GM18499 (cell line): ENCODE measurements around the gene ZNF8.
"Not testable (repeated sequence)": the region's sequence is repeated elsewhere in the genome, so short reads cannot be mapped to it uniquely, and the experiment has no call there.

Experiments used
- ATAC-seq: cut with Tn5 transposase; IDR thresholded peaks from one replicate; pipeline ENCODE4 v1.9.1; 2021; ENCODE audit warnings: moderate number of reproducible peaks; ENCODE audit not compliant: insufficient read depth, unreplicated experiment

ZNF8 gene

GRCh38 chr19:58278541-58279041 is at the start of gene ZNF8:
Gene ZNF8 (plus strand): TSS chr19:58278955. CDS start chr19:58279082, 127 bp downstream.
- peak; percentile 81 for ATAC-seq

DNA sequence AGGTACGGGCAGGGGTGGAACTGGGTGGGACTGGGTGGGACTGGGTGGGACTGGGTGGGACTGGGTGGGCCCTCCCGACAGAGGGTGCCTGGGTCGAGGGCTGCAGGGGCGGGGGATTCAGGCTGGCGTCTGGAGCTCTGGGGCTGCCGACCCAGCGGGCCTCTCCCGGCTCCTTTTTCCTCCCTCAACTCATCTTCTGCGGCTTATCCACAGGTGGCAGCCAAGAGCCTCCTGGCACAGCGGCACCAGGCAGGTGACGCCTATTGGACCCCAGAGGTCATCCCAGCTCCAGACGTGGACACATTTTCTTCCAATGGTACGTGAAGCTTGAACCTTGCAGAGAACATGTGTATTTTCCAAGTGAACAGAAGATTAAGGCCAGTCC is 49.5 kb upstream of the ZNF8 start:
- no peak for ATAC-seq

- no peak for ATAC-seq
Observed at GRCh38 chr19:58237324-58237723, 41.4 kb upstream of the ZNF8 start.

GRCh38 chr19:58243351-58243750 is 35.4 kb upstream of the ZNF8 start:
- no peak for ATAC-seq

GRCh38 chr19:58248886-58249285 is 29.9 kb upstream of the ZNF8 start:
- no peak for ATAC-seq

DNA sequence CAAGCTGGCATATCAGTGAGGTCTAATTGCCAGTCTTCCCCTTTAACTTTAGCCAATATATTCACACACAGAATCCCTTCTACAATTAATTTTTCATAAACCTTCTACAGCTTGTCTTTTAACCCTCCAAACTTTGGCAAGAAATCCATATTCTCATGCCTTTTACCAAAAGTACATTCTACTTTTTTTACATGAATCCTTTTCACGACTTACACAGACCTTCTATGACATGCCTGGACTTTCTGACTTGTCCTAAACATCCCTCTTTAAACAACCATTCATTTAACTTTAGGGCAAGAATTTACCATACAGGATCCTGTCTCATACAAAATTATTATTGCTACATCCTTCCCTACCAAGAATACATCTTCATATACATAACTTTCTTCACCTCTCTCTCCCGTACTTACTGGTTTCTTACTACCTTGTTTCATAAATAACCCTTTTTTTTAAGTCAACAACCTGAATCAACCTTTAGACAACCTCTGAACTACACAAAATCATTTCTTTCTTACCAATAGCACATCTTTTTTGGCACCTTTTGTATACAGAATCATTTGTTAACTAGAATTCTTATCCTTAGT is 26.6 kb upstream of the ZNF8 start:
- no peak for ATAC-seq

- not testable (repeated sequence) for ATAC-seq
Observed at GRCh38 chr19:58258259-58258658, 20.5 kb upstream of the ZNF8 start.

- no peak for ATAC-seq
Observed at GRCh38 chr19:58261600-58261967, 17.2 kb upstream of the ZNF8 start.

DNA sequence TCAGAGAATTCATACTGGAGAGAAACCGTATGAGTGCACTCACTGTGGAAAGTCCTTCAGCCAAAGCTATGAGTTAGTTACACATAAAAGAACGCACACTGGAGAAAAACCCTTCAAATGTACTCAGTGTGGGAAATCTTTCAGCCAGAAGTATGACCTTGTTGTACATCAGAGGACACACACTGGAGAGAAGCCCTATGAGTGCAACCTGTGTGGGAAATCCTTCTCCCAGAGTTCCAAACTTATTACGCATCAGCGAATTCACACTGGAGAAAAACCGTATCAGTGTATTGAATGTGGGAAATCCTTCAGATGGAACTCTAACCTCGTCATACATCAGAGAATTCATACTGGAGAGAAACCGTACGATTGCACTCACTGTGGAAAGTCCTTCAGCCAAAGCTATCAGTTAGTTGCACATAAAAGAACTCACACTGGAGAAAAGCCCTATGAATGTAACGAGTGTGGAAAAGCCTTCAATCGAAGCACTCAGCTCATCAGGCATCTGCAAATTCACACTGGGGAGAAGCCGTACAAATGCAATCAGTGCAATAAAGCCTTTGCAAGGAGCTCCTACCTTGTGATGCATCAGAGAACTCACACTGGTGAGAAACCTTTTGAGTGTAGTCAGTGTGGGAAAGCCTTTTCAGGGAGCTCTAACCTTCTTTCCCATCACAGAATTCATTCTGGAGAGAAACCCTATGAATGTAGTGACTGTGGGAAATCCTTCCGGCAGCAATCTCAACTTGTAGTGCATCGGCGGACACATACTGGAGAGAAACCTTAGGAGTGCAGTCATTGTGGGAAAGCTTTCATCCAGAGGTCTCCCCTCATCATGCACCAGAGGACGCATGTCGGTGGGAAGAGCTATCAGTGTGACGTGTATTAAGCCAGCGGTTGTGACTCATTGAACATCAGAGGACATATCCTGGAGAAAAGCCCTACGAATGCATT is 16.5 kb upstream of the ZNF8 start:
- ATAC-seq, result no peak

GRCh38 chr19:58262922-58263296 is 15.8 kb upstream of the ZNF8 start:
- ATAC-seq, result no peak

DNA sequence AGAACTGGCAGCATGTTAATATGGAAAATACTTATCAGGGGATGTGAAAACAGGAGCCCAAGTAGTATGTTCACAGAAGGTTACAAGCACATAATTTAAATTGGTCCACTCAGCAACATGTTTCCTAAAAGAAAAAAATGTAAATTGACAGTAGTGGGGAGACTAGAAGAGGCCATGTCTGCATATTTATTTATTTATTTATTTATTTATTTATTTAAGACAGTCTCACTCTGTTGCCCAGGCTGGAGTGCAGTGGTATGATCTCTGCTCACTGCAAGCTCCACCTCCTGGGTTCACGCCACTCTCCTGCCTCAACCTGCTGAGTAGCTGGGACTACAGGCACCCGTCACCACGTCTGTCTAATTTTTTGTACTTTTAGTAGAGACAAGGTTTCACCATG is 13.7 kb upstream of the ZNF8 start:
- no peak for ATAC-seq

DNA sequence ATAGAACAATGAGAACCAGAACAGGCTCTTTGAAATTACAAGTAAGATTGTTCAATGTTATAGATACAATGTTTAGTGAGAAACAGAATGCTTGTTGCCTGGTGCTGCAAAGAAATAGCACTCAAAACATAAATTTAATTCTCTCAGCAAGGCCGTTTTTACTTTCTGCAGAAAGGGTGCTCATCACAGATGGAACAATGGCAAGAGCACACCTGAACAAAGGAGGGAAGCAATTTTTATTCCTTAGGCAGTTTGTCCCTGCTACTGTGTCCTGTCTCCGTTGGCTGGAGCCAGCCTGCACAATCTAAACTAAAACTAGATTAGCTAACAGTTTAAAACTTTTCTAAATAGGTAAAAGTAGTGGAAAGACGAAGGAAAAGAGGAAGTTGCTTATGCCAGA is 10.4 kb upstream of the ZNF8 start:
- ATAC-seq, result no peak

DNA sequence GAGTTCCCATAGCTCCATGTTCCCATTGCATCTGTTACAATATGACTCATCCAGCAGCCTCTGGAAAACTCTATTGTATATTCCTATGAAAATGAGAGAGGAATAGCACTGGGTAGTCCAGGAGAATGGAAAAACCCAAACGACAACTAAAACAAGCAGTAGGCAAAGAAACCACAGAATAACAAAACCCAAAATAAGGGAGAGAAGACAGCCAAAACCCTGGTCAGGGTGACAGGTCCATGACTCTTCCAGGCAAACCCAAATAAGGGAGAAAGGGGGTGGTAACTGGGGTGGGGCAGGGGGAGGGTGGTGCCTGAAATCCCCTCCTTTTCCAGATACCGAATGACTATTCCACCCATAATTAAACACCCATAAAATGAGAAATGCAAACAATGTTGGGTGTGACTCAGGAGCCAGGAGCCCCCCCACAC is 4.0 kb upstream of the ZNF8 start:
- ATAC-seq, result no peak

- ATAC-seq, result no peak
Observed at GRCh38 chr19:58275564-58275963, 3.2 kb upstream of the ZNF8 start.

GRCh38 chr19:58277197-58277596 is 1.6 kb upstream of the ZNF8 start:
- ATAC-seq, result no peak

DNA sequence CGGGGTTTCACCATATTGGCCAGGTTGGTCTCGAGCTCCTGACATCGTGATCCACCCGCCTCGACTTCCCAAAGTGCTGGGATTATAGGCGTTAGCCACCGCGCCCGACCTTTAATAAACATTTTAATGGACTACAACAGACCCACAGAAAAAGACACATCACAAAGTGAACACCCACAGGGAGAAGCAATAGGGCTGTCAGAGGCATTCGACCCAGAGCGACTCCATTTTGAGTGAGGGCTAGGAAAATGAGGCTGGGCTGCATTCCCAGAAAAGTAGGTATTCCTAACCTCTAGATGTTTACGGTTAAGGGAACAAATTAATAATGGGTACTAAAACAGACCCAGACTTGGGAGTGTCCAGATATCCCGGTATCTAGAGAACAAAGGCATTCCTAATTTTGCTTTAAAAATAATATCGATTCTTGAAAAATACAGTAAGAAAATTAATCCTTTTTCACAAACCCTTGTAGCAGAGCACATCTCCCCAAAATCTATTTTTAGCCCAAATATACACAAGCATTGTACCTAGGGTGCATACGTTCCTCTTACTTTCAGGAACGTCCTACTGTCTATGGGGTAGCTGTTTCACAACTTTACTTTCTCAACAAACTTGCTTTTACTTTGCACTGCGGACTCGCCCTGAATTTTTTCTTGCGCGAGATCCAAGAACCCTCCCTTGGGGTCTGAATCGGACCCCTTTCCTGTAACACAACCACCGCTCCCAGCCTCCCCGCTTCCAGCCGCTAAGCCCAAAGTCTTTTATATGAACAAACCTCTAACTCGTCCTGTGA is 811 bp upstream of the ZNF8 start:
- ATAC-seq, result no peak

DNA sequence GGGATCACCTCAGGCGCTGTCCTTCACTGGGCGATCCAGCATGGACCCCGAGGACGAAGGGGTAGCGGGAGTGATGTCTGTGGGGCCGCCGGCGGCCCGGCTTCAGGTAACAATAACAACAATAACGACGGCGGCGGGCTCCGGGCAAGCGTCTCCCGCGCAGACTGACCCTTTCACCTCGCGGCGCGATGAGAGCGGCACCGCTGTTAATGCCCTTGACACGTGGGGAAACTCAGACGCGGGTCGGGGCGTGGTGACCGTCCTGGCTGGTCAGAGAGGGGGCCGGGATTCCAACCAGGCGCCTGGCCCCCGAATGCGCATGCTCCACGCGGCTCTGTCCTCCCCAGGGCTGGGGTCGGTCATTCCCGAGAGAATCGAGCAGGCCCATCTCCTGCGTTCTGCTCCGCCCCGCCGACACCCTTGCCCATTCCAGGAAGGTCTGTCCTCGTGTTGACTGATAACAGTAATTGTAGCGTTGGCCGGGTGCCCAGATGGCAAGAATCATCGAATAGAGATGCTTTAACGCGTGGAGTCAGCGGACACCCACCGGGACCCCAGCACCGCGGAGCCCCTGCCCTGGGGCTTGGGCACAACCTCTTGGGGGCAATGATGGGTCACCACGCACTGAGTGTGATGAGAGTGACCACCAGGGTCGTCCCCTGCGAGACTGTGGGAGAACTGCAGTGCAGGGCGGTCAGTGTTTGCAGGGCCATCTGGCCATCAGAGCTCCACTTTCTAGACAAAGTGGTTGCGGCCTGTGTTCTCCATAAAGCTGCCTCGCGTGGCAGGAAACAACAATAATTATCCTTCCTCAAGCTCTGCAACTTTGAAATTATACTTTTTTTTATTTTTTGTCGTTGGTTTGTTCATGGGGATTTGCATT is 528 bp downstream of the ZNF8 start:
- ATAC-seq, result no peak

DNA sequence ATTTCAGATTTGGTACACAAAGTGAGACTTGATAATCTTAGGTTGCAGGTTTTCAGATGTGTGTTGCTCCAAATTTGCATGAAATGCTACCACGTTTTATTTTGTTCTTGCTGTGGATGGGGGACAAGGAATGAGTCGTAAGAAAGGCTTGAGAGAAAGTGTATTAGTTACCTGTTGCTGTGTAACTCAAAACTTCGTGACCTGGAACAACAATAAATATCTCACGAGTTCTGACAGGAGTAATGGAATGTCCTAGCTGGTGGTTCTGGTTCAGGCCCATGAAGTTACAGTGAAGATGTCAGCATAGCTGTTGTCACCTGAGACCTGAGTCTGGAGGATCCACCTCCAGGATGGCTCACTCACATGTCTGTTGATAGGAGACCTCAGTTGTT is 1.2 kb downstream of the ZNF8 start:
- no peak for ATAC-seq

DNA sequence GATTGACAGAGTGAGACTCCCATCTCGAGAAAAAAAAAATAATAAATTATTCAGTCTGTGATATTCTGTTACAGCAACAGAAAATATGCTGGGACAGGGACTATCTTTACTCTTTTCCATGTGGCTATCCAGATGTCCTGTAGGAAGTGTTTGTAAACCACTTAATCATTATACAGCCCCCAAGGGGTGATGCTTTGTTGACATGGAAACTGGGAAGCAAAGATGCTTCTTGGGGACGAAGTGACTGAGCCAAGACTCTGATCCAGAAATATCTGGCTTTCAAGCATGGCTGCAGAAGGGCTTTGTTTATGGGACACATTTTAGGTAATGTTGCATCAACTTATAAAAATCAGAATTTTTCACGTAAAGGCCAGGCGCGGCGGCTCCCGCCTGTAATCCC is 5.4 kb downstream of the ZNF8 start:
- ATAC-seq, result no peak

GRCh38 chr19:58291943-58292342 is 13.2 kb downstream of the ZNF8 start:
- ATAC-seq, result no peak
